Pancreas (tissue), 10 donors: ENCODE measurements around the gene TRPC4. TPM values are rescaled to one million over a fixed set of nuclear protein-coding genes. Genes with fewer than 3 reads are reported as not detected.

ENCODE experiments used
- ATAC-seq, 4 donors: fragments of 200-7000 bp; cut with Tn5 transposase; one replicate each; pipeline versions ENCODE4 v1.8.0 to v1.9.1; 2020; ENCODE audit warnings: mild to moderate bottlenecking in 4 of 4, moderate library complexity in 4 of 4
- DNase-seq, 6 donors: peaks; one replicate each; pipeline ENCODE4 v3.0.0-alpha.2; 2020
- FAIRE-seq: peaks from 2 replicates; lab custom pipeline; 2012; peaks lifted over from hg19 to GRCh38; lab: Jason Lieb, UNC
- H3K27ac ChIP-seq, 4 donors: fragments of 200-600 bp; sonication (generic); 1 replicate in 3 of 4; 2 replicates in 1 of 4; pipeline versions ENCODE4 v1.5.0 to v1.8.0; 2020
- H3K27me3 ChIP-seq, 4 donors: fragments of 200-600 bp; one replicate each; pipeline ENCODE4 v1.8.0; 2021
- H3K36me3 ChIP-seq, 3 donors: fragments of 200-600 bp; sonication (generic) in 1 of 3; one replicate each; pipeline versions ENCODE4 v1.5.0 to v1.8.0; 2020 to 2021
- H3K4me1 ChIP-seq, 3 donors: fragments of 200-600 bp; one replicate each; pipeline ENCODE4 v1.8.0; 2021
- H3K4me3 ChIP-seq, 4 donors: fragments of 200-600 bp; sonication (generic) in 2 of 4; one replicate each; pipeline versions ENCODE4 v1.5.0 to v1.8.0; 2020 to 2021
- H3K9me3 ChIP-seq, 4 donors: fragments of 200-600 bp; one replicate each; pipeline ENCODE4 v1.8.0; 2021
- whole genome bisulfite sequencing, 2 donors: extraction: QIAGEN DNeasy Blood & Tissue Kit; methylation state at CpG; one replicate each; pipeline ENCODE4 v1.1.7; 2013; 5-methylcytosine and 5-hydroxymethylcytosine counted together
- intact Hi-C, 3 donors: fragments of 100-400 bp; cut with DNase I; formaldehyde crosslinking; loops; one replicate each; pipeline versions ENCODE4 v1.11.1 to v1.14.2; 2022
- polyA plus RNA-seq, 2 donors: library from polyadenylated mRNA; stranded (reverse); fragments of 200-250 nt; gene quantifications; one replicate each; pipeline ENCODE4 v1.2.3, GENCODE V29; 2013
- total RNA-seq, 6 donors: library from RNA; stranded (reverse); fragmentation: NEBNext Ultra II Directional in 4 of 6; extraction: Animal tissue kit (Norgen Biotek cat#: 25700) in 4 of 6; gene quantifications; one replicate each; pipeline versions ENCODE4 v1.2.1 to v1.2.4, GENCODE V29; 2021 to 2023
- TF ChIP-seq, protein P1 (sequence below), 4 donors: fragments of 200-600 bp; sonication (generic) in 3 of 4; IDR thresholded peaks; one replicate each; pipeline versions ENCODE4 v1.5.0 to v1.8.0; 2021; ENCODE audit warnings: antibody characterized with exemption in 4 of 4
- donor health status: healthy with polysubstance abuse.
- donor health status: DM: no; HTN: no; CAD: no; lungs with moderate emphysema.
- donor health status: DM: no; HTN: no; CAD: no.
- donor health status: control.
- donor health status: control.
- donor health status: Bipolar disorder and iron deficiency.
- donor health status: DM: yes; HTN: yes; CAD: no.
- donor health status: DM: no; HTN: no; CAD: no.
- donor health status: DM: no; HTN: no; CAD: no.
- donor health status: DM: yes; HTN: yes; CAD: no.

Gene TRPC4
- total and polyA plus RNA-seq, 8 donors, result 0.32 to 1.7 (median 0.62) TPM

DNA sequence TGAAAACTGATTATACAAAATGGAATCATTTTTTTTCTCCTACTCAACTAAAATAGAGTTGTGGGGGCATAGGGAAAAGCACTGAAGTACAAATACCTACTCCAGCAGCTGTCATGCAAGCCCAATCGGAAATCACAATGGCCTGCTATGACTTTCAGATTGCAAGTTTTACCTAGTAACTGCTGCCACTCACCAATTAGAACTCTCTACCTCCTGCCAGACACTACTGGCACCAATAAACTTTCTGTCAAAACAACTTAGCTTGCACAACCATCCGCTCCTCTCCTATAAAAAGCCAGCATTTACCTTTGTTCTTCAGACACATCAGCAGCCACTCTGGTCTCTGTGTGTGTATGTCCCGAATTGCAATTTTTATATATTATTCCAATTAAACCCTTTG, 9.3 kb upstream of the TRPC4 start:
- ATAC-seq (no peak), DNase-seq (no peak), FAIRE-seq (no peak)
- H3K4me3 ChIP-seq, result no peak overlapping the region
- no peak overlapping the region for H3K27ac ChIP-seq
- H3K9me3 ChIP-seq, result no peaks in the 10 kb centered on the region
- 73 to 84% methylated on average over 3 of the region's 3 CpGs for WGBS, 2 donors
- intact Hi-C loops, result no loop called here
- peaks cover 0 to 5% (median 2%) of the 10 kb centered on the region in 4 donors for H3K27me3 ChIP-seq
- no peaks in the 10 kb centered on the region for H3K4me1 ChIP-seq
- no peaks in the 10 kb centered on the region for H3K36me3 ChIP-seq
- TF ChIP-seq, protein P1, sequence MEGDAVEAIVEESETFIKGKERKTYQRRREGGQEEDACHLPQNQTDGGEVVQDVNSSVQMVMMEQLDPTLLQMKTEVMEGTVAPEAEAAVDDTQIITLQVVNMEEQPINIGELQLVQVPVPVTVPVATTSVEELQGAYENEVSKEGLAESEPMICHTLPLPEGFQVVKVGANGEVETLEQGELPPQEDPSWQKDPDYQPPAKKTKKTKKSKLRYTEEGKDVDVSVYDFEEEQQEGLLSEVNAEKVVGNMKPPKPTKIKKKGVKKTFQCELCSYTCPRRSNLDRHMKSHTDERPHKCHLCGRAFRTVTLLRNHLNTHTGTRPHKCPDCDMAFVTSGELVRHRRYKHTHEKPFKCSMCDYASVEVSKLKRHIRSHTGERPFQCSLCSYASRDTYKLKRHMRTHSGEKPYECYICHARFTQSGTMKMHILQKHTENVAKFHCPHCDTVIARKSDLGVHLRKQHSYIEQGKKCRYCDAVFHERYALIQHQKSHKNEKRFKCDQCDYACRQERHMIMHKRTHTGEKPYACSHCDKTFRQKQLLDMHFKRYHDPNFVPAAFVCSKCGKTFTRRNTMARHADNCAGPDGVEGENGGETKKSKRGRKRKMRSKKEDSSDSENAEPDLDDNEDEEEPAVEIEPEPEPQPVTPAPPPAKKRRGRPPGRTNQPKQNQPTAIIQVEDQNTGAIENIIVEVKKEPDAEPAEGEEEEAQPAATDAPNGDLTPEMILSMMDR (IDR thresholded peaks at IDR 0.05), result no peak

DNA sequence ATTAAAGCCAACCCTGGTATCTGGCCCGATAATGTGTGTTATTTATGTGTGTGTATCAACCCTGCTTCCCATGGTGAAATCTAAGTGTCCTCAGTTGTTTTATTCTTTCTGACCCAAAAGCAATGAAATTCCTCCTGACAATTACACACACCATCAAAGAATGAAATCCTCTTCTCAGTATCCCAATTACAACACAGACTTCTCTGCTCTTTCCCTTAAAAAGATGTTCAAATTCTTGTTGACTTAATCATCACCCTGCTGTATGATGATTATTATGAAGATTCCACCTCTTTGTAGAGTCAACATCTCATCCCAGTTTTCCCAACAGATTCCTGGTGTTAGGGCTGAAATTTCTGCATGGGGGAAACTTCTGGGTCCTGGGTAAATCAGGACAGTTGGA, 8.9 kb upstream of the TRPC4 start:
- DNase-seq, result no peak
- no peaks in the 10 kb centered on the region for H3K36me3 ChIP-seq
- ATAC-seq, result no peak
- no peak overlapping the region for H3K4me3 ChIP-seq
- 68% methylated on average over 1 of the region's 1 CpG for WGBS, 2 donors
- intact Hi-C loops, result no loop called here
- H3K27ac ChIP-seq, result no peak overlapping the region
- TF ChIP-seq, protein P1 (IDR thresholded peaks at IDR 0.05), result no peak
- peaks cover 0 to 7% (median 3%) of the 10 kb centered on the region in 4 donors for H3K27me3 ChIP-seq
- no peaks in the 10 kb centered on the region for H3K4me1 ChIP-seq
- FAIRE-seq, result no peak
- no peaks in the 10 kb centered on the region for H3K9me3 ChIP-seq

DNA sequence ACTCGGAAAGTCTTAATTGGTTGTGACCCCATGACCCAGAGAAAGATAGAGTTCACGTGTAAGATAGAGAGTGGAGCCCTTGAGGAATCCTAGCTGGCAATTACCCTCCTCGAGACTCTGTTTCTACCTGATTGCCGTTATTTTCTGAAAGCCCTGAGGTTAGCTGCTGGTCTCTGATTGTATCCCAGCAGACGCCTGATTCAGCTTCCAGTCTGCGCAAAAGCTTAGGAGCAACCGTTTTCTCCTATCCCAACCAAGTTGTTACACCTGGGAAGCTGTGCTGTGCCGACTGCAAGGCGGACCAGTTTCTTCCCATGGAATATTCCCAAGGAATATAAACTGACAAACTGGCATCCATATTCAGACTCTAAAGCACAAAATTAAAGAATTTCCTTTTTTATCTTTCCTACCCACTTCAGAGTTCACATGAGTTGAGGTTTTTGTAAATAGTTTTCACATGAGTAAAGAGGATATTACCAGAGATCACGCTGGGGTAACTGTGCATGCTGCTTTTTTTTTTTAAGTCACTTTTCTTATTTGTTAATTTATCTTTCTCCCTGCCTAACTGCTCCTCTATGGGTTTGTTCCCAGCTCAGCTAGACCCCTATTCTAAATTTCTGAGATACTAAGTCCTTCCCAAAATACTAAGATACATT, 1.5 kb upstream of the TRPC4 start:
- H3K4me3 ChIP-seq, result no peak overlapping the region
- H3K4me1 ChIP-seq, result no peaks in the 10 kb centered on the region
- DNase-seq, result no peak
- peaks cover 0 to 10% (median 0%) of the 10 kb centered on the region in 4 donors for H3K27me3 ChIP-seq
- no peaks in the 10 kb centered on the region for H3K9me3 ChIP-seq
- intact Hi-C loops, result no loop called here
- no peak overlapping the region for H3K27ac ChIP-seq
- FAIRE-seq, result no peak
- H3K36me3 ChIP-seq, result no peaks in the 10 kb centered on the region
- ATAC-seq, result no peak
- TF ChIP-seq, protein P1 (IDR thresholded peaks at IDR 0.05), result no peak
- WGBS, 2 donors, result 41 to 46% methylated on average over 10 of the region's 10 CpGs

DNA sequence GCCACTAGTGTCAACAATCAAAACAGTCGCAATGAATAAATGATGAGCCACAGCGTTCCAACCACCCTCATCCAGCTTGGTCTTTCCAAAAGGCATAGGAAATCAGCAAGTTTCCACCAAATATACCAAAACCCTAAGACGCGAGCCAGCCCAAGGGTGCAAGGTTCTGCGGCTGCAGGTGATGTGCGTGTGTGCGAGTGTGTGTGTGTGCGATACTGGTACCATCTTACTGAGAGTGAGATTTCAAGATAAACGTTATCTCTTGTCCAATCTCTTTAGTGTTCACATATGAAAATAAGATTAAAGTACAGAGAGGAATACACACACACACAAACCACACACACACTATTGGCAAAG, 895 bp upstream of the TRPC4 start:
- no peak for ATAC-seq
- no peak for DNase-seq
- H3K36me3 ChIP-seq, result no peaks in the 10 kb centered on the region
- H3K4me1 ChIP-seq, result no peaks in the 10 kb centered on the region
- no peaks in the 10 kb centered on the region for H3K9me3 ChIP-seq
- H3K4me3 ChIP-seq, result peak overlapping the region in 2 of 4 donors; percentile 44 to 50
- no peak overlapping the region for H3K27ac ChIP-seq
- FAIRE-seq, result no peak
- peaks cover 0 to 10% (median 0%) of the 10 kb centered on the region in 4 donors for H3K27me3 ChIP-seq
- intact Hi-C loops, result no loop called here
- 43 to 47% methylated on average over 9 of the region's 9 CpGs for WGBS, 2 donors
- TF ChIP-seq, protein P1 (IDR thresholded peaks at IDR 0.05), result peak in 1 of 4 donors; percentile 1

DNA sequence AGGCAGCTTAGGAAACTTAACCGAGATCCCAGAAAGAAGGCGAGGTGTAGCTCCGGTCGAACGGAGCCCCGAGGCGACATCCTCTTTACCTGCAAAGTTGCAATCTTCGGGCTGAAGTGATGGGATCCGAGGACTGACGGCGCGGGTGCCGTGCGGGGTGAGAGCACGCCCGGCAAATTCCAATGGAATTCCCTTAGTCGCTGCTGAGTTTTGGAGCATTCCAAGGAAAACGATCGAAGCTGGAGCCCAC, 141 bp downstream of the TRPC4 start:
- peak in 1 of 6 donors; percentile 58 for DNase-seq

More for the DNA sequence above, 141 bp downstream of the TRPC4 start:
- WGBS, 2 donors, result 1 to 2% methylated on average over 19 of the region's 19 CpGs
- no peaks in the 10 kb centered on the region for H3K36me3 ChIP-seq
- H3K27ac ChIP-seq, result peak overlapping the region in 1 of 4 donors; percentile 28
- ATAC-seq (peak in 2 of 4 donors; percentile 45 to 55), FAIRE-seq (no peak)
- H3K27me3 ChIP-seq, result peaks cover 0 to 6% (median 0%) of the 10 kb centered on the region in 4 donors
- intact Hi-C loops, result no loop called here
- no peaks in the 10 kb centered on the region for H3K4me1 ChIP-seq
- TF ChIP-seq, protein P1 (IDR thresholded peaks at IDR 0.05), result no peak
- no peaks in the 10 kb centered on the region for H3K9me3 ChIP-seq
- H3K4me3 ChIP-seq, result peak overlapping the region; percentile 15 to 50 (median 39)
